Medulla oblongata (tissue), 1 donor: ENCODE measurements around the gene IFITM1.
"Not testable (repeated sequence)": the region's sequence is repeated elsewhere in the genome, so short reads cannot be mapped to it uniquely, and the experiment has no call there.

Experiments
- DNase-seq: peaks from one replicate; pipeline ENCODE4 v3.0.0-alpha.2; 2015; ENCODE audit errors: extremely low spot score

Gene IFITM1

DNA sequence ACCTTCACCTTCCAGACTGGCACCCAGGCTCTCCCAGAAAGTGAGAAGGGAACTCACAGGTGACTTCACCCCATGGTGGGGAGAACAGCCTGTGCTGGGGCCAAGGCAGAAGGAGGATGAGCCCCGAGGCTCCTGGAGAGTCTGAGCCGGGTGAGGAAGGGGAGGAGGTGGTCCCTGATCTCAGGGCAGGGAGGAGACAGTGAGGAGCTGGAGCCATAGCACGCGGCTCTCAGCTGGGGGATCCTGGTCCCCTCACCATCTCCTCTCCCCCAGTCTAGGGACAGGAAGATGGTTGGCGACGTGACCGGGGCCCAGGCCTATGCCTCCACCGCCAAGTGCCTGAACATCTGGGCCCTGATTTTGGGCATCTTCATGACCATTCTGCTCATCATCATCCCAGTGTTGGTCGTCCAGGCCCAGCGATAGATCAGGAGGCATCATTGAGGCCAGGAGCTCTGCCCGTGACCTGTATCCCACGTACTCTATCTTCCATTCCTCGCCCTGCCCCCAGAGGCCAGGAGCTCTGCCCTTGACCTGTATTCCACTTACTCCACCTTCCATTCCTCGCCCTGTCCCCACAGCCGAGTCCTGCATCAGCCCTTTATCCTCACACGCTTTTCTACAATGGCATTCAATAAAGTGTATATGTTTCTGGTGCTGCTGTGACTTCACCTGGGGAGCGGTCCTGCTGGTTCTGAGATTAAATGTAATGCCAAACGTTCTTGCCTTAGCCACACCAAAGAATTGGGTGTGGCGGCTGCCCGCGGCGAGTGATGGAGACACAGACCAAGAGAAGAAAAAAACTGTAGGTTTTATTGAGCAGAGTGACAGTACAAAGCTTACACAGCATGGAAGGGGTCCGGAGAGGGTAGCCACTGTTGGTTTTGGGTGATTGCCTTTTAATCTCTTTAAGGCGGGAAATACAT is 4.8 kb upstream of the IFITM1 start:
- not testable (repeated sequence) for DNase-seq

DNA sequence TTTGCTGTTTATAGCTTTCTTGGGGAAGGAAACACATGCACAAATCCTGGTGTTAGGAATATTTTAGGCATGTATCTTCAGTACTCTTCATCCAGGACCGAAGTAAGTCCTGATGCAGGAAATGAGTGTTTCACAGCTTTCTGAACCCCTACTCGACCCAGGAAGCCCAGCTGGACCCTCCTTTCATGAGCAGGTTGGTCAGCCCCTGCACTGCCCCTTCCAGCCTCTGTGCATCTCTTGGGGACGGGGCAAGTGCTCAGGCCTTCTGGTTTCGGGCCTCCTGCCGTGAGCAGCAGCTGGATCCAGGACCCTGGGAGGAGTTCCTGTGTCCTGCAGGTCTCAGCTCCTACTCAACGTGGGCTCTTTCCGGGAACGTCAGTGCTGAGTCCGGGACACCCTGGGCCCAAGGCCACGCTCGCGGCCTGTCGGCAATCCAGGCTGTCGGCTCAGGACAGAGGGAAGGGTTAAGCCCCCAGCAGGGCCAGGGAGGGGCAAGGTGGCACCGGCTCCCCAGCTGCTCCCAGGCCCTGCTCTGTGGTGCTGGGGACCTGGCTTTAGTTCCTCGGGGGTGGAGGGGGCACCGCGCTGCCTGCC is 3.8 kb upstream of the IFITM1 start:
- DNase-seq = not testable (repeated sequence)

DNA sequence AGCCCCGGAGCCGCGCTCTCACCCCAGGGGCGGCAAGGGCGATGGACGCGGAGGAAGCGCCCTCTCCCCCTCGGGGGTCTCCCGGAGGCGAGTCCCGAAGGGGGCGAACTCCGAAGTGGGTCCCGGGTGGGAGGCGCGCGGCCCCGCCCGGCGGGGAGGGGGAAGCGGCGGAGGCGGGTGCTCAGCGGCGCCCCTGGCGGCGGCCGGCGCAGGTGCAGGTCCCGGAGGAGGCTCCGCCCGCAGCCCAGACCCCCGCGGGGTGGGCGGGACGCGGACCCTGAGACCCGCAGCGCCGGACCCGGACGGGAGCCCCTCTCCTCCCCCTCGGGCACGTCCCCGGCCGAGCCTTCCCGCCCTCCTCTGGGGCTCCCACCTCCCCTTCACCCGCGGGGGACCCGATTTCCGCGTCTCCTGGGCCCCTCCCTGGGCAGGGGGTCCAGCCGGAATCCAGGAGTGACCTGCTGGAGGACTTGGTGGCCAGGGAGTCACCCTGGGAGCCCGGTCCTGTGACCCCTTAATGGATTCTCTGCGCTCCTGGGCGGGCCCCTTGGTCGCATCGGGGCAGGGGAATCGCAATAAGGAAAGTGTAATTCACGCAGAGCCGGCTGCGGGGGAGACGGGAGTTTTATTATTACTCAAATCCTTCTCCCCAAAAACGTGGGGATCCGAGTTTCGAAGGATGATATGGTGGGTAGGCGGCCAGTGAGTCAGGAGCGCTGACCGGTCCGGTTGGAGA is 2.7 kb upstream of the IFITM1 start:
- not testable (repeated sequence) for DNase-seq

- DNase-seq = no peak
These were observed 1.6 kb upstream of the IFITM1 start for GRCh38 chr11:312092-312816.

DNA sequence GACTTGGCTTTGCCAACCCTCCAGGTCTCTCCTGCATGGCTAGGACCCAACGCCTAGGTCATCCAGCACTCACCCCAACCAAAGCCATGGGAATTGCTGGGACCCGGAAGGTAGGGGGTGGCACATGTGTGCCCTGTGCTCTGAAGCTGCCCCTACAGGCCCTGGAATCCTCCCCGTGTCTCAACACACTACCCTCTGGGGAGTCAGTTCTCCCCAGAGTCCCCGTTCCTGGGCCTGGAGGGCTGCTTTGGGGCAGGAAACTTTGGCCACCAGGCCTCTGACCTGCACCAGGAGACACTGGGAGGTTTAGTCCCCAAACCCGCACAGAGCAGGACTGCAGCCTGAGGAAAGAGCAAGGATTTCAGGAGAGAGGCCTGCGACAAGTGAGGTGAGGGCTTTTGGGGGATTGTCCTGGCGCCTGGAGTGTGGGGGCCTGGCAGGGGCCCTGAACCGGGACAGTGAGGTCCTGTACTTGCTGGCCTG is 495 bp upstream of the IFITM1 start:
- DNase-seq = no peak

GRCh38 chr11:314554-314875 is 675 bp downstream of the IFITM1 start:
- DNase-seq = not testable (repeated sequence)

- DNase-seq = no peak
These were observed 1.2 kb downstream of the IFITM1 start for GRCh38 chr11:315051-315481.

- no peak for DNase-seq
These were observed 1.7 kb downstream of the IFITM1 start for GRCh38 chr11:315516-315994.

DNA sequence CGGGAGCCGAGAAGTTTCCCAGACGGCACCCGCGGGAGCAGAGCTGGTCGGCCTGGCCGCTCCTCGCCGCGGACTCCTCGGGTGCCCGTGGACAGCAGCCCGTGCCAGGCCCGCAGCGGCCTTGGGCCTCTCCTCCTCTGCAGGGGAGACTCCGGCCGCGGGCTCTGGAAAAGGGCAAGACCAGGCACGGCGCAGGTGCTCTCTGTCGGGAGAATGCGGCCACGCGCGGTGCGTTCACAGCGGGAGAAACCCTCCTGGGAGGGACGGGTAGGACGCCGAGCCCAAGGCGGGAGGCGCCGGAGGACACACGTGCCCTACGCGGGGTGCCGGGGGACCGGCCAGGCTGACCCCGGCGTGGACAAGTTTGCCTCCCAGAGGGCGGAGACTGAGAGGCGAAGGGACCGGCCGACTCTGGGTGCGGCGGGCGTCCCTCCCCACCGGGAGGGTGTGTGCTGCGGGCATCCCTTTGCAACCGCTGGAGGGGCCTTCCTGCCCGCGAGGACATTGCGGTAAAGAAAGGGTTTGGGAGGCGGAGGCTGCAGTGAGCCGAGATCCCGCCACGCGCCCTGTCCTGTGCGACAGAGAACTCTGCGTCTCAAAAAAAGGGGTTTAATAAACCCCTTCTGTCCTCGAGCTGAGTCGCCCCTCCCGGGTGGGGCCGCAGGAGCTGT is 2.3 kb downstream of the IFITM1 start:
- DNase-seq = no peak

DNA sequence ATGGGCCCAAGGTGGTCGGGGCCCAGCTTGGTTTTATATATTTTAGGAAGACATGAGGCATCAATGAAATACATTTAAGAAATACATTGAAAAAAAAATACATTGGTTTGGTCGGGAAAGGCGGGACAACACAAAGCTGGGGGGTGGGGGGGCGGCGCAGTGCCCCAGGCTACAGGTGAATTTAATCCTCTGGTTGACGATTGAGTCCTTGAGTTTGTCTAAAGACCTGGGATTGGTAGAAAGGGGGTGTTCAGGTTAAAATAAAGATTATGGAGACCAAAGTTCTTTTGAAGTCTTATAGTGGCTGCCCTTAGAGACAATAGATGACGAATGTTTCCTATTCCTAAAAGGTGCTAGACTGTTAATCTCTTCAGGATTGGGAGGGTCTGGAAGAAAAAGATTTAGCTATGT is 3.1 kb downstream of the IFITM1 start:
- DNase-seq = no peak

- DNase-seq = not testable (repeated sequence)
These were observed 4.0 kb downstream of the IFITM1 start for GRCh38 chr11:317668-318404.

DNA sequence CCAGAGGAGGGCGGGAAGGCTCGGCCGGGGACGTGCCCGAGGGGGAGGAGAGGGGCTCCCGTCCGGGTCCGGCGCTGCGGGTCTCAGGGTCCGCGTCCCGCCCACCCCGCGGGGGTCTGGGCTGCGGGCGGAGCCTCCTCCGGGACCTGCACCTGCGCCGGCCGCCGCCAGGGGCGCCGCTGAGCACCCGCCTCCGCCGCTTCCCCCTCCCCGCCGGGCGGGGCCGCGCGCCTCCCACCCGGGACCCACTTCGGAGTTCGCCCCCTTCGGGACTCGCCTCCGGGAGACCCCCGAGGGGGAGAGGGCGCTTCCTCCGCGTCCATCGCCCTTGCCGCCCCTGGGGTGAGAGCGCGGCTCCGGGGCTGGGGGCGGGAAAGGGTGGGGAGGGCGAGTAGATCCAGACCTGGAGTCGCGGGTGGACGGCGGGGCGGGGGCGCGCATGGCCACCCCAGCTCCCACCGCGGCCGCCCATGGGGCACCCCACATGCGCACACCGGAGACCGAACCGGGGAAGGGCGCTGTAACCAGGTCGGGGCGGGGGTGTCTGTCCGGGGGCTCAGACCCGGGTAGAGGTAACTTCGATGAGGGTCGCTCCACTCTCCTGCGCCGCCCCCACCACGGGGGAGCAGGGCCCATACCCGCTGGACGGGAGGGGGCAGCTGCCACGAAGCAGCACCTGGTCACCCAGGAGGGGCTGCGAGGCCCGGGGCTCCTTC is 4.7 kb downstream of the IFITM1 start:
- not testable (repeated sequence) for DNase-seq

DNA sequence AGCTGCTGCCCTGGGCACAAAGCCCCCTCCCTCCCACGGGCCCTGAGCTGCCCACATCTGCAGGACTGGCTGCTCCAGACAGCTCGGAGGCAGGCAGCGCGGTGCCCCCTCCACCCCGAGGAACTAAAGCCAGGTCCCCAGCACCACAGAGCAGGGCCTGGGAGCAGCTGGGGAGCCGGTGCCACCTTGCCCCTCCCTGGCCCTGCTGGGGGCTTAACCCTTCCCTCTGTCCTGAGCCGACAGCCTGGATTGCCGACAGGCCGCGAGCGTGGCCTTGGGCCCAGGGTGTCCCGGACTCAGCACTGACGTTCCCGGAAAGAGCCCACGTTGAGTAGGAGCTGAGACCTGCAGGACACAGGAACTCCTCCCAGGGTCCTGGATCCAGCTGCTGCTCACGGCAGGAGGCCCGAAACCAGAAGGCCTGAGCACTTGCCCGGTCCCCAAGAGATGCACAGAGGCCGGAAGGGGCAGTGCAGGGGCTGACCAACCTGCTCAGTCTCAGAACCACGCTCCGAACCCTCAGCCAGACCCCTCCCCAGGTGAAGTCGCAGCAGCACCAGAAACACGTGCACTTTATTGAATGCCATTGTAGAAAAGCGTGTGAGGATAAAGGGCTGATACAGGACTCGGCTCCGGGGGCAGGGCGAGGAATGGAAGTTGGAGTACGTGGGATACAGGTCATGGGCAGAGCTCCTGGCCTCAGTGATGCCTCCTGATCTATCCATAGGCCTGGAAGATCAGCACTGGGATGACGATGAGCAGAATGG is 5.5 kb downstream of the IFITM1 start:
- DNase-seq = not testable (repeated sequence)

DNA sequence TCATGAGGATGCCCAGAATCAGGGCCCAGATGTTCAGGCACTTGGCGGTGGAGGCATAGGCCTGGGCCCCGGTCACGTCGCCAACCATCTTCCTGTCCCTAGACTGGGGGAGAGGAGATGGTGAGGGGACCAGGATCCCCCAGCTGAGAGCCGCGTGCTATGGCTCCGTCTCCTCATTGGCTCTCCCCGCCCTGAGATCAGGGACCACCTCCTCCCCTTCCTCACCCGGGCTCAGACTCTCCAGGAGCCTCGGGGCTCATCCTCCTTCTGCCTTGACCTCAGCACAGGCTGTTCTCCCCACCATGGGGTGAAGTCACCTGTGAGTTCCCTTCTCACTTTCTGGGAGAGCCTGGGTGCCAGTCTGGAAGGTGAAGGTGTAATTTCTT is 6.0 kb downstream of the IFITM1 start:
- not testable (repeated sequence) for DNase-seq

GRCh38 chr11:324156-324555 is 10.3 kb downstream of the IFITM1 start:
- DNase-seq = no peak

DNA sequence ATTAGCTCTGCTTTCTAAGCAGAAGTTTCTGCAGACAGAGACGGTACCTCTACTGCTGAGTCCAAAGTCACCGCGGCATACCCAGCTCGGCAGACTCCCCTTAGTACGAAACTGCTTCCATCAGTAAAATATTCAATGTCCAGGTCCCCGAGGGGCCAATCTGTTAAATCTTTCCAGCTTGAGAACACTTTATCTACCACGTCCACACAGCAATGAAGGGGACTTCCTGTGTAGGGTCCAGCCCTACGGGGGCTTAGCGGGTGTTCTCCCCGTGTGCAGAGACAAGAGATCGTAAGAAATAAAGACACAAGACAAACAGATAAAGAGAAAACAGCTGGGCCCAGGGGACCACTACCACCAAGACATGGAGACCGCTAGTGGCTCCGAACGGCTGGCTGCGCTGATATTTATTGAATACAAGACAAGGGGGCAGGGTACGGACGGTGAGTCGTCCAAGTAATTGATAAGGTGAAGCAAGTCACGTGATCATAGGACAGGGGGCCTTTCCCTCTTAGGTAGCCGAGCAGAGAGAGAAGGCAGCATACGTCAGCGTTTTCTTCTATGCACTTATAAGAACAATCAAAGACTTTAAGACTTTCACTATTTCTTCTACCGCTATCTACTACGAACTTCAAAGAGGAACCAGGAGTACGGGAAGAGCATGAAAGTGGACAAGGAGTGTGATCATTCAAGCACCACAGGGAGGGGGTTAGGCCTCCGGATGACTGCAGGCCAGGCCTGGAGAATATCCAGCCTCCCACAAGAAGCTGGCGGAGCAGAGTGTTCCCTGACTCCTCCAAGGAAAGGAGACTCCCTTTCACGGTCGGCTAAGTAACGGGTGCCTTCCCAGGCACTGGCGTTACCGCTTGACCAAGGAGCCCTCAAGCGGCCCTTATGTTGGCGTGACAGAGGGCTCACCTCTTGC is 11.0 kb downstream of the IFITM1 start:
- DNase-seq = not testable (repeated sequence)

- DNase-seq = no peak
These were observed 12.2 kb downstream of the IFITM1 start for GRCh38 chr11:325796-326591.
